Activated CD4-positive, CD25-positive, alpha-beta regulatory T cell treated with anti-CD3 and anti-CD28 coated beads, Interleukin-2, amount 50 U/mL, for 24 hours (primary cell): ENCODE data around the gene PCNX3.

Experiments used
- ATAC-seq, 2 donors: fragments of 150-1000 bp; cut with Tn5 transposase; one replicate each; pipeline ENCODE4 v1.10.0; 2021; ENCODE audit warnings: mild to moderate bottlenecking in 1 of 2, moderate library complexity in 1 of 2

The PCNX3 gene

DNA sequence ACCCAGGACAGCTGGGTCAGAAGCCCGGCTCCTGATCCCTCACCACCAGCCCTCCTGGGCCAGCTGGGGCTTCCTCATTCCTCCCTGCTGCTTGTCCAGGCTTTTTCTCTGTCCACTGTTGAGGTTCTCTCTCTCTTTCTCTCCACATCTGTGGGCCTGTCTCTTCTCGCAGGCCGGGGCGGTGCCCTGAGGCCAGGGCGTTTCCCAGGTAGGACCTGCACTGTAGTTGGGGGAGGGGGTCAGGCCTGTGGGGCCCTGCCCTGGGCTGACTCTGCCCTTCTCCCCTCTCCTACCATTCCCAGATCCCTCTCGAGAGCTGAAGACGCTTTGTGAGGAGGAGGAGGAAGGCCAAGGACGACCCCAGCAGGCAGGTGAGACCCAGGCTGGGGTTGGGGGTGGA lies 34.8 kb upstream of the PCNX3 start:
- ATAC-seq: no peak

DNA sequence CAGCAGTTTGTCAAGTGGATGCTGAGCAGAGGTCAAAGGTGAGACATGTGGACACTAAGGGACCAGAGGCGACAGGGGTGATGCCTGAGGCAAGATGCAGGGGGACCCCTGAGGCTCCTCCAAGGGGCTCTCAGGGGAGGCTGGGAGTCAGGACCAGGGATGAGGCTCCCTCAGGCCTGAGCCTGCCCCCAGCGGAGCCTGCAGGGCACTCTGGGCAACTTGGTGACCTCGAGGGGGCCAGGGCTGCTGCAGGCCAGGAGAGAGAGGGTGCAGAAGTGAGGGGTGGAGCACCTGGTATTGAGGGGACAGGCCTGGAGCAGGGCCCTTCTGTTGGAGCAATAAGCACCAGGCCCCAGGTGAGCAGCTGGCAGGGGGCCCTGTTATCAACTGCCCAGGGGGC lies 33.6 kb upstream of the PCNX3 start:
- ATAC-seq: no peak

DNA sequence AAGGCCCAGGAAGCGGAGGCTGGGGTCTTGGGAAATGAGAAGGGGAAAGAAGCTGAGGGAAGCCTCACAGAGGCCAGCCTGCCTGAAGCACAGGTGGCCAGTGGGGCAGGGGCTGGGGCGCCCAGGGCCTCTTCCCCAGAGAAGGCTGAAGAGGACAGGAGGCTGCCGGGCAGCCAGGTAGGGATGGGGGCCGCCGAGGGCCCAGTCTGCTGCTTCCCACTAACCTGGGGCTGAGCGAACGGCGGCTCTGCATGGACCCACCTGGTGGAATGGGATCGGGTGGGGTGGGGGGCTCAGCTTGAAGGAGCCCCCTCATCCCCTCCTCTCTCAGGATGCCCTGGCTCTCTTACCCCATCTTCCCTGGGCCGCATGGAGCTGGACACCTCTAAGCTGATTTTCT lies 32.0 kb upstream of the PCNX3 start:
- no peak for ATAC-seq

DNA sequence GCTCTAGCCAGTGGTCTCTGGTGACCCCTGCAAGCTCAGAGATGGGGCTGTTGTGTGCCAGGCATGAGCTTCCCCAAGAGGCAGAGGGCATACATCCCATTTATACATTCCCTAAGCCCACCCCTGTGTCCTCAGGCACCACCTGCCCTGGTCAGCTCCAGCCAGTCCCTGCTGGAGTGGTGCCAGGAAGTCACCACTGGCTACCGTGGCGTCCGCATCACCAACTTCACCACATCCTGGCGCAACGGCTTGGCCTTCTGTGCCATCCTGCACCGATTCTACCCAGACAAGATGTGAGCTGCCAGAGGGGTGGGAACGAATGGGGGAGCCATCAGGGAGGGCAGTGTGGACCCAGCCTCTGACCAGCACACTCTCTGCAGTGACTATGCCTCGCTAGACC lies 31.5 kb upstream of the PCNX3 start:
- ATAC-seq: no peak

DNA sequence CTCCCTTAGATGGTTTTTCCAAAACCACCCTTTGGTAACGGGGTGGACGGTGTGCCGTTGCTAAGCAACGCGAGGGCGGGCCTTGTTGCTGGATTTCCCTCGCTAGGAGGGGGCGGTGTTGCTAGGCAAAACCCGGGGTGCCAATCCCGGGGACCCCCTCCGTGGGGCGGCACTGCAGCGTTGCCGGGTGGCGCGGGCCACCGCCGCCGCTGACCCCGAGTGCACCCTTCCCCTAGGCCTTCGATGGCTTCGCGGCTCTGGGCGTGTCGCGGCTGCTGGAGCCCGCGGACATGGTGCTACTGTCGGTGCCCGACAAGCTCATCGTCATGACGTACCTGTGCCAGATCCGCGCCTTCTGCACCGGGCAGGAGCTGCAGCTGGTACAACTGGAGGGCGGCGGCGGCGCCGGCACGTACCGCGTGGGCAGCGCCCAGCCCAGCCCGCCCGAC lies 30.8 kb upstream of the PCNX3 start:
- no peak for ATAC-seq

DNA sequence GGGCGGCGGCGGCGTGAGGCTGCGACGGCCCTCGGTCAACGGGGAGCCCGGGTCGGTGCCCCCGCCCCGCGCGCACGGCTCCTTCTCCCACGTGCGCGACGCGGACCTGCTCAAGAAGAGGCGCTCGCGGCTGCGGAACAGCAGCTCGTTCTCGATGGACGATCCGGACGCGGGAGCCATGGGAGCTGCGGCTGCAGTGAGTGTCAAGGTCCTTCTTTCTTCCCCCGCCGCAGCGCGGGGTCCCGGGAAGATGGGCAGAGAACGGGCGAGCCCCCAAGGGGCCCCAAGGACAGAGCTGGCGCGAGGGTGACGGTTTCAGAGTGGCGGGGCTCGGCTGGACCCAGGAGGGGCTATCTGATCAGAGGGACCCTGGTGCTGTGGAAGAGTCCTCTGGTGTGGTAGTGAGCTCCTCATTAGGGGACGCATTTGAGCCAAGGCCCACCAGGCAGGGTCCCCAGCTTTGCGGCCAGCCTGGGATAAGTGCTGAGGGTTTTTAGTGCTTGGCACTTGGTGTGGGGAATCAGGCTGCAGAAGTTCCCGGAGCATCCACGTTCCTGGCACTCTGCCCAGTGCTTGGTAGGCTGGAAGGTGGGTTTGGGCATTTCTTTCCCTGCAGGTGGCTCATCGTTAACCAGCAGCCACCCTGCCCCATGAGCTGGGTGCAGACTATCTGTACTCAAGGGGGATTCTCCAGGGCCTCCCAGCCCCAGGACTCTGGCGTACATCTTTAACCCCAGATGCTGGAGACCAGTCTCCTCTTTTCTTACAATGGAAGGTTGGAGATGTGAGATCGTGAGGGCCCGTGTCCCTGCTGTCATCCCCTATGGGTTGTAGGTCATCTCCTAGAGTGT lies 30.0 kb upstream of the PCNX3 start:
- ATAC-seq: no peak

DNA sequence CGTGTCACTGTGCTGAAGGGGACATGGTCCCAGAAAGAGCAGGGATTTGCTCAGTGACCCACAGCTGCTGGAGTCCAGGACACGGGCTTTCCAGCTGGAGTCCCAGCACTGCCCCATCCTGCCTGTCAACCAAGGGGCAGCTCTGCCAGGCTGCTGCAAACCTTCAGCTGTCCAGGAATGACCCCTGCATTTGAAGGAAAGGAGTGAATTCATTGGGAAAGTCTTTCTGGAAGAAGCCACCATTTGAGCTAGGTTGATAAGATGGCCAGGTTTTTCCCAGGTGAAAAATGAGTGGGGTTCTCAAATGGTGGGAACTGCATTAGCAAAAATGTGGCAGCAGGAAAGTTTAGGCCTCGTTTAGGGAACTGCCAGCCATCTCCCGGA lies 29.3 kb upstream of the PCNX3 start:
- ATAC-seq: no peak

DNA sequence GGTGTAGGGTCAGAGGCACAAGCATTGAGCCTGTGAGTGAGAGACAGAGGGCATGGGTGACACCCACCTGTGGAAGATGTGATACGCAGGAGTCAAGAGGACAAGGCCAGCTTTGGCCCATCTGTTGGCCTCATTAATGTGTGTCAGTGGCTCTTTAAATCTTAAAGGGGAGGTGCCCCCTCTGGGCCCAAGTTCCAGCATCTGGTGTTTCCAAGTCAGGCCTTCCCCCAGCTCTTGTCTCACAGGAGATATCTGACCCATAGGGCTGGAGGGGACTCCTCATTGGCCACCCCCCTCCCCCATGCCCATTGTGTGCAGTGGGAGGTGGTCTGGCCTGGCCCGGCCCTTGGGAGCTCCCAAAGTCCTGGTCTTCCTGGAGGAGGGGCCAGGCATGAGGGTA lies 28.9 kb upstream of the PCNX3 start:
- ATAC-seq: no peak

DNA sequence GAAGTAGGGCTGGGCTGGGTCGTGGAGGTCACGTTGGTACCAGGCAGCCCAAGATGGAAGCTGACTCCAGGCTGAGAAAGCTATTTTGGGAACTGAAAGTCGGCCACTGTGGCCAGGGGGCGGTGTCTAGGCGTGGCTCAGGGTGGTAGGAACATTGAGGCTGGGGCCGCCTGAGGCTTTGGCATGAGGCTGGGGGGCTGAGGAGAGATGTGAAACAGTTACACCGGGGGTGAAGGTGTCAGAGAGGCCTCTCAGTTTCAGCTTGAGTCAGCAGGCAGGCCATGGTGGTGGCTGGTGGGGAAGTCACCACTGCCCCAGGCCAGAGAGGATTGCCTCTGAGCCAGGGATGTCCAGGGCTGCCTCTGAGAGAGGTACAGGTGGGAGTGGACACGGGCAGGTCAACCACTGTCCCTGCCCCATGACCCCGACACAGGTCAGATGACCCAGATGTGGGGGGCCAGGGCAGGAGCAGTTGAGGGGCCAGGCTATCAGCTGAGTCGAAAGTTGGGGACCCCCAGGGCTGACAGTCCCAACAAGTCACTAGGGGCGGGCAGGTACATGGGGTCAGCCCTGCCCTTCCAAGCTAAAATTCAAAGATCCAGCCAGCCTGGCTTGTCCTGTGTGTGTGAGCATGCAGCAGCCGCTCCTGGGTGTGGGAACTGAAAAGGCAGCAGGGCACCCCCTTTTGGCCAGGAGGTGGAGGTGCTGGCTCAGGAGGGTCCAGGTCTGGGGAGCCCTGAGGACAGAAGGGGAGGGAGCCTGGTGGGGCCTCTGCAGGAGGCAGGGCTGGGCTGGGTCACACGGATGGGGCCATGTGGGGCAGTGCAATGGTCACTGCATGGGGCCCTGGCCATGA lies 27.1 kb upstream of the PCNX3 start:
- peak; percentile 84 to 85 for ATAC-seq

DNA sequence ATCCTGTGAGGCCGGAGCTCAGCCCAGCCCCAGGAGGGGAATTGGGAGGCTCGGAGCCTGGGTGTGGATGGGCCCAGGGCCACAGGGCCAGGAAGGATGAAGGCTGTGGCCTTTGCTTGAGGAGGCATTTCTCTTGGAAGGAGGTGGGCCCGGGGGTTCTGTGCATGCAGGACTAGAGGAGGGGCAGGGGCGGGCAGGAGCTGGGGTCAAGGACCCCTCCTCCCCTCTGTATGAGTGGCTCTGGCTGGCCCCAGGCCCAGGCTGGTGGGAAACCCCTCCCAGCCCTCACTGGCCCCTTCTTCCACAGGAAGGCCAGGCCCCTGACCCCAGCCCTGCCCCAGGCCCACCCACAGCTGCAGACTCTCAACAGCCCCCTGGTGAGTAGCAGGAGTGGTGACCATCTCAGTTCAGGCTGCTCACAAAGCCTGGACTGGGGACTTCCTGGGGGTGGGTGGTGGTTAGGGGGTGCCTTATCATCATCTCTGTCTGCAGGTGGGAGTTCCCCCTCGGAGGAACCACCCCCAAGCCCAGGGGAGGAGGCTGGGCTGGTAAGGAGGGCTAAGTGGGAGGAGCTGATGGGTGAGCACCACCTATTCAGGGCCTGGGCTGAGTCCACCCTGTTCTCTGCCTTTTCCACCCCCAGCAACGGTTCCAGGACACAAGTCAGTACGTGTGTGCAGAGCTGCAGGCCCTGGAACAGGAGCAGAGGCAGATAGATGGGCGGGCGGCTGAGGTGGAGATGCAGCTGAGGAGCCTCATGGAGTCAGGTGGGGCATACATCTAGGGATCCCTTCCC lies 25.9 kb upstream of the PCNX3 start:
- peak; percentile 21 to 27 for ATAC-seq

DNA sequence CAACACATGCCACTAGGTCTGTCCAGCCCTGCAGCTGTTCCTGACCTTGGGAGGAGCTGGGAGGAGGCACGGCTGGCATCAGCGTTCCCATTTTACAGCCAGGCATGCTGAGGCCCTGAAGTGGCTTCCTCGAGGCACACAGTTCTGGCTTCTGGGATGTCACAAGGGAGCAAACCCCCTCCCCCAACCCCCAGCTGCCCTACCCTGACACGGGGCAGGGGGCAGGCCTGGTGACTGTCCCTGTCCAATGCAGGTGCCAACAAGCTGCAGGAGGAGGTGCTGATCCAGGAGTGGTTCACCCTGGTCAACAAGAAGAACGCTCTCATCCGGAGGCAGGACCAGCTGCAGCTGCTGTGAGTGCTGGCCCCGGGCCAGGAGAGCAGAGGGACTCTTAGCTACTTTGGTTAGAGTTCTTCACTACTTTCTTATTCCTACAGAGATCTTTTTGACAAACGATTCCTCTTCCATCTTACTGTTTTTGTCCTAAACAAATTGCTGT lies 25.3 kb upstream of the PCNX3 start:
- no peak for ATAC-seq

DNA sequence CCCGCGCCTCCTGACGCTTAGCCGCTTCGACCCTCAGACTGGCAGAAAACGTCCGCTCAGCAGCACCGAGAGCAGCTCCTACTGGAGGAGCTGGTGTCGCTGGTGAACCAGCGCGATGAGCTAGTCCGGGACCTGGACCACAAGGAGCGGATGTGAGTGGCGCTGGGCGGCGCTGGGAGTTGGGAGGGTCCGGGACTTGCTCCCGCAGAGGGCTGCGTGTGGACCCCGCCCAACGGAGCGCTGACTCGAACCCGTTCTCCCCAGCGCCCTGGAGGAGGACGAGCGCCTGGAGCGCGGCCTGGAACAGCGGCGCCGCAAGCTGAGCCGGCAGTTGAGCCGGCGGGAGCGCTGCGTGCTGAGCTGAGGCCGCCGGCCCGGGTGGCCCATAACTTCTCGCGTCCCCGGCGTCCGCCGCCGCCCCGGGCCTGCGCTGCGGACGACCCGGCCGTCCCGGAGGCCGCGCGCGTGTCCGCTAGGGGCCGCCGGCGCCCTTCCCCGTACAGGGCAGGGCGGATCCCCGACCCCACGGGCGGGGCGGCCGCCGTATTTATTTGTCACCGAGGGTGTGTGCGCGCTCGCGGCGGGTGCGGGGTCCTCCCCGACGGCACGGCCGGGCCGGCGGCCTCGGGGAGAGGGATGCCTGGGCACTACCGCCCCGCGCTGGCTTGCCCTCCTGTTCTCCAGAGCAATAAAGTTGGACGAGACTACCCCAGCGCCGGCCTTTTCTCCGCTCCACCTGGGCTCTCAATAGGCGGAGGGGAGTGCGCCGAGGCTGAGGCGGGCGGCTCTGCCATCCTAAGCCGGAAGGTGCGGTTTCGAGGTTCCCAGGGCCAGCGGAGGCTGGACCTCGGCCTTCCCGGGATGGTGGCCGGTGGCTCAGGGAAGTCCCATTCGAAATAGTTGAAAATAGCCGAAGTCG lies 23.4 kb upstream of the PCNX3 start:
- ATAC-seq: no peak

DNA sequence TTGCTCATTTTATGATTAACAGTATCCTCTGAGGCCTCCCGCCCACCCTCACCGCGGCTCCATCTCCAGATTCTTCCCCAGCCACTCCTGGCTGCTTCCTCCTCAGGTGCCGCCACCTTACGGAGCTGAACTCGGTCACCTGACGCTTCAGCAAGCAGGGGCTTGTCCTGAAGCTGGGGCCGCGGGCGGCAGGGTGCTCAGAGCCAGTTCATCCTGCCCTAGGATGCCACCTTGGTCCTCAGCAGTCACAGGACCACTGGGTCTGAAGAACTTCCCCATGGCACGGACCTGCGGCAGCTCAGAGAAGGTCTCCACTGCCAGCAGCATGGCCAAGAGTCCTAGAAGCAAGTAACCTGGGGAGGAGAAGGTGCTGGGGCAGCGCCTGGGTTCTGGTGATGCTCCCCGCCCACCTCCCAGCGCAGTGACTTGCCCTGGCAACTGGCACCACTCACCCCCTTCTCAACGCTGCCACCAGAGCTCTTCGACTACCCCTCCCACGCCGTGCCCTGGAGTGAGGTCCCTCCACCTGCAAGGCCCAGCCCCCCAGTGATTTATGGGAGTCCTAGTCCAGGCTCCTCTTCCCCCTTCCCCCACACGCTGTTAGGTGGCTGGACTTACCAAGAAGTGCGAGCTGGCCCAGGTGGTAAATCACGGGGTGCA lies 22.6 kb upstream of the PCNX3 start:
- no peak for ATAC-seq

DNA sequence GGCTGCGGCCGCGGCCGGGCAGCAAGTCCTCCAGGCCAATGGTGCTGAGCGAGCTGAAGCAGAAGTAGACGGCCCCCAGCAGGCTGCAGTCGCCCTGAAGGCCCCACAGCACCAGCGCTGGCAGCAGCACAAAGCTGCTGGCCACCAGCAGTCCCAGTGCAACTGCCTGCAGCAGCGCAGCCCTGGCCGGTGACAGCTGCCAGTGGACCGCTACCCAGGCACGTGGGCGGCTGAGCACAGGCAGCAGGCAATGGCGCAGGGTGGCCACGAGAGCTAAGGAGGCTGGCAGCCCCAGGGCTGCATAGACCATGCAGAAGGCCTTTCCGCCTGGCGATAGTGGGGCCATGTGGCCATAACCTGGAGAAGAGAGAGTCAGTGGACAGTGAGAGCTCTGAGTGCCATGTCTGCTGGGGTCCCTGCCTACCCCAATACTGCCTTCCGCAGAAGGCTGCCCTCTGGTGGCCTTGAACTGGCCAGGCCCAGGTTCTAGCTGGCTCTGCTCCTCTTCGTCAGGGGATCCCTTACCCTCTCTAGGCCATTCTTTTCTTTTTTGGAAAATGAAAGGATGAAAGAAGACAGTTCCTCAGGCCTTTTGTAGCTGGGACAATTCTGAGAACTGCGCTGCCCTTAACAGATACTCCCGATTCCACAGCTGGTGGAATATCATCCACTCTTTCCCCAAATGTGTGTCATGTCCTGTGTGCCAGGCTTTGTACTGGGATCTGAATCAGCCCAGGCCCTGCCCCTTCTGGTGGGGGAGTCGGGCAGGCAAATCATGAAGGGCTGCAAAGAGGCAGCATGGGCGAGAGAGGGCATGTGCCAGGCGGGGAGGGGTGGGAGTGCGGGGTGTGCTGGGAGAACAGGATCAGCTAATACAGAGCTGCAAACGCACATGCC lies 21.8 kb upstream of the PCNX3 start:
- ATAC-seq: peak; percentile 43 to 55

DNA sequence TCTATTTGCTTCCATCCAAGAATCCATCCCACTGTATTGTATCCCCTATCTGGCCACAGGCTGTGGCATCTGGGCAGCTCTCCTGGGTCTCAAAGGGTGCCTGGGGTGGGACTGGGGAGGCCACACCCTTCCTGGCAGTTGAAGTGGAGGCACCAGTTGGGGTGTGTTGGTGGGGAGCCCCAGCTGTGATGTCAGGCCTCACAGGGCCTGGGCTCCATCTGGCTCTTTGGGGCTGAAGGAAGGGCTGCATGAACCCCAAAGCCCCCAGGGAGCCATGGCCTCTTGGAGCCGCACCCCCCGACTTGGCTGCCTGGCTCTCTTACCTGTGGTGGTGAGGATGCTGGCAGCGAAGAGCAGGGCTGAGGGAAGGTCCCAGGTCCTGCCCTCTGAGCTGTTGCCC lies 20.4 kb upstream of the PCNX3 start:
- ATAC-seq: no peak

DNA sequence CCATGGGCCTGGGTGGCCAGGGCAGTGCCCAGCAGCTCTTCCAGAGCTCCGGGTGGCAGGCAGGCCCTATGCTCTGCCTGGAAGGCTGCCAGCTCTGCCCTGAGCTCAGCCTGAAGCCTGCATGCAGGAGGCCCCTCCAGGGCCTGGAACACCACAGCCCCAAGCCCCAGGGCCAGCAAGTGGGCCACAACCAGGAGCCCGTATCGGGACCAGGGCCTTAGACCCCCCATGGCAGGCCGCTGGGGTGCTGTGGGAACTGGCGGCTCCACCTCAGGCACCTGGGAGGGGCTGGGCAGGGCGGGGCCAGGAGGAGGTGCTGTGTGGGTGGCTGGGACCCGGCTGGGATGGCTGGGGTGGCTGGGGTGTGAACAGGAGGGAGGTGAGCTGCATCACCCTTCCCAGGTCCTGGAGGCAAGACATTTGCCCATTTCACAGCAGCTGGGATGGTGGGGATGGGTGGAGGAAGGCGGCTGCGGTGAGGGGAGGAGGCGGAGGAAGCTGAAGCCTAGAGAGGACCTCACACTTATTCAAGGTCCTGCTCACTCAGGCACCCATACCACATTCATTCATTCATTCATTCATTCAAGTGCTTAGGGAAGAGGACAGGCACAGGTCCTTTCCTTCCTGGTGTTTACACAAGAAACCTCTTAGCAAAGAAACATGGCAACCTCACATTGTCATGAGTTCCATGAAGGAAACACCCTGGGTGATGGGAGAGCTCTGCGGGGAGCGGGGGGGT lies 19.9 kb upstream of the PCNX3 start, which contains the start of gene KCNK7:
Gene KCNK7, minus strand, starts transcription at position 258 of the 739 bp plus-strand sequence. Its CDS starts 28 bp downstream, at position 230.
- no peak for ATAC-seq

DNA sequence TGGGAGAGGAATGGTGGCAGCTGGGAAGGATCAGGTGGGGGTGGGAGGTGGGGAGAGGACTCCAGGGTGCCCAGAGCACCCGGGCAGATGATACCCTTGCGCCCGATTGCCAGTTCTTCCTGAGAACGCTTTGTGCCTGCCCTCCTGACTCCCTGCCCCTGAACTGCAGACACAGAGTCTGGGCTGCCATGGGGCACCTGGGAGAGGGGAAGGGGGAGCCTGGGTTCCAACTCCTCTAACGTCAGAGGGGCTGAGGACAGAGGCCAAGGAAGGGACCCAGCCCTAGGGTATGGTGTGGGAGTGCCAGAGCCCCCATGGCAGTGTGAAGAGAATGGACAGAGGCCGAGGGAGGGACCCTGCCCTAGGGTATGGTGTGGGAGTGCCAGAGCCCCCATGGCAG lies 19.1 kb upstream of the PCNX3 start:
- ATAC-seq: no peak

DNA sequence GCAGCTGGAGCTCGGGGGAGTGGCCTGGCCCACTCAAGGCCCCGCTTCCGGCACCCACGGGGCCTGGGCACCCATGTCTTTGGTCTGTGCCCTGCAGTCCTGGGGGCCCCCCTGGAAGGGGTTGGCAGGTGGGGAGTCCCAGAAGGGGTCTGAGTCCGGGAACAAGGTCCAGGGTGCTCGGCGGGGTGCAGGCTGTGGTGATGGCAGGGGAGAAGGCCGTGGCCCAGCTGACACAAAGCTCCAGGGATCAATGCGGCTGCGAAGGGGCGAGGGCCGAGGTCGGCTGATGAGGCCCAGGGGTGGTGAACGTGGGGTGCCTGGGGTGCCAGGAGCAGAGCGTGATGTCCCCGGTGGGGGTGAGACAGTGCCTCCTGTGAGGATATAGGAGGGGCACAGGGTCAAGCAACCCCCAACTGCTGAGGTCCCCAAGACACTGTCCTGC lies 17.3 kb upstream of the PCNX3 start:
- ATAC-seq: no peak
